Measurements from ENCODE around the gene FOXO3. TPM values are rescaled to one million over a fixed set of nuclear protein-coding genes. Genes with fewer than 3 reads are reported as not detected.

FOXO3 gene
- 91.5 TPM for total RNA-seq

GRCh38 chr6:108560463-108561308 lies at the start of gene FOXO3:
FOXO3 (plus strand) TSS chr6:108560917; CDS start chr6:108561209, 292 bp downstream.
- no peaks in the 10 kb centered on the region for H3K27me3 ChIP-seq
- peak in 1 of 3 experiments; percentile 1 for TF ChIP-seq CTCF (IDR thresholded peaks at IDR 0.05)
- peak within 1 kb of the TSS; percentile 87 to 93 for H3K4me3 ChIP-seq
- H3K27ac ChIP-seq: peak within 1 kb of the TSS; percentile 98
- peak; percentile 78 to 96 for DNase-seq (ENCODE audit: low spot score in 2 of 2)
- intact Hi-C loops (cut with DNase I): loop anchor here (1.0 to 2.0 kb wide), 2 partner anchors 32 to 822 kb away; partner anchors contain the start of gene CD164
- H3K9me3 ChIP-seq: no peaks in the 10 kb centered on the region
- H3K4me1 ChIP-seq: peaks cover 4 to 25% of the 10 kb centered on the region in 2 donors
- peaks cover 0 to 8% of the 10 kb centered on the region in 2 donors for H3K36me3 ChIP-seq

GRCh38 chr6:108518714-108519576 lies 41.8 kb upstream of the FOXO3 start:
- no peaks in the 10 kb centered on the region for H3K4me1 ChIP-seq
- no peak overlapping the region for H3K27ac ChIP-seq
- no peaks in the 10 kb centered on the region for H3K9me3 ChIP-seq
- H3K36me3 ChIP-seq: no peaks in the 10 kb centered on the region
- peak in 1 of 3 experiments; percentile 22 for TF ChIP-seq CTCF (IDR thresholded peaks at IDR 0.05)
- intact Hi-C loops (cut with DNase I): no loop called here
- H3K4me3 ChIP-seq: no peak overlapping the region
- no peak for DNase-seq (ENCODE audit: low spot score in 2 of 2)
- no peaks in the 10 kb centered on the region for H3K27me3 ChIP-seq

- DNase-seq (ENCODE audit: low spot score in 2 of 2): no peak
- Histone ChIP-seq H3K36me3 (no peaks in the 10 kb centered on the region), H3K9me3 (no peaks in the 10 kb centered on the region), H3K4me1 (no peaks in the 10 kb centered on the region), H3K4me3 (no peak overlapping the region), H3K27ac (no peak overlapping the region), H3K27me3 (no peaks in the 10 kb centered on the region)
- intact Hi-C loops (cut with DNase I): no loop called here
- no peak for TF ChIP-seq CTCF (IDR thresholded peaks at IDR 0.05)
Observed at GRCh38 chr6:108521616-108522107, 39.1 kb upstream of the FOXO3 start.

GRCh38 chr6:108523697-108524096 lies 37.0 kb upstream of the FOXO3 start:
- intact Hi-C loops (cut with DNase I): no loop called here
- Histone ChIP-seq H3K9me3 (no peaks in the 10 kb centered on the region), H3K27ac (no peak overlapping the region), H3K4me3 (no peak overlapping the region), H3K36me3 (no peaks in the 10 kb centered on the region), H3K27me3 (no peaks in the 10 kb centered on the region), H3K4me1 (no peaks in the 10 kb centered on the region)
- TF ChIP-seq CTCF (IDR thresholded peaks at IDR 0.05): no peak
- DNase-seq (ENCODE audit: low spot score in 2 of 2): no peak

GRCh38 chr6:108524528-108525248 lies 36.0 kb upstream of the FOXO3 start:
- intact Hi-C loops (cut with DNase I): no loop called here

More at GRCh38 chr6:108524528-108525248, 36.0 kb upstream of the FOXO3 start:
- Histone ChIP-seq H3K4me3 (no peak overlapping the region), H3K4me1 (no peaks in the 10 kb centered on the region), H3K27me3 (no peaks in the 10 kb centered on the region), H3K9me3 (no peaks in the 10 kb centered on the region), H3K36me3 (no peaks in the 10 kb centered on the region), H3K27ac (no peak overlapping the region)
- no peak for TF ChIP-seq CTCF (IDR thresholded peaks at IDR 0.05)
- DNase-seq (ENCODE audit: low spot score in 2 of 2): no peak
